Sigmoid colon (tissue), 7 donors: ENCODE data around the gene IGFL4. TPM values are rescaled to one million over a fixed set of nuclear protein-coding genes. Genes with fewer than 3 reads are reported as not detected.
"Not testable (repeated sequence)": the region's sequence is repeated elsewhere in the genome, so short reads cannot be mapped to it uniquely, and the experiment has no call there.

ENCODE experiments used
- DNase-seq: peaks from one replicate; pipeline ENCODE4 v3.0.0-alpha.2; 2019
- H3K27ac ChIP-seq, 4 donors: fragments of 200-600 bp; sonication (generic); one replicate each; pipeline ENCODE4 v1.5.1; 2016 to 2019; ENCODE audit warnings: mild to moderate bottlenecking in 1 of 4
- H3K27me3 ChIP-seq, 3 donors: fragments of 200-600 bp; sonication (generic); one replicate each; pipeline ENCODE4 v1.5.1; 2019; ENCODE audit warnings: mild to moderate bottlenecking in 1 of 3
- H3K36me3 ChIP-seq, 4 donors: fragments of 200-600 bp; sonication (generic); one replicate each; pipeline ENCODE4 v1.5.1; 2016 to 2019
- H3K4me1 ChIP-seq, 4 donors: fragments of 200-600 bp; sonication (generic); one replicate each; pipeline ENCODE4 v1.5.1; 2017 to 2019
- H3K4me3 ChIP-seq, 4 donors: fragments of 200-600 bp; sonication (generic); one replicate each; pipeline ENCODE4 v1.5.1; 2017 to 2019; ENCODE audit warnings: mild to moderate bottlenecking in 2 of 4, moderate library complexity in 1 of 4
- H3K9me3 ChIP-seq, 4 donors: fragments of 200-600 bp in 3 of 4; sonication (generic) in 3 of 4; one replicate each; pipeline versions ENCODE4 v1.5.1 to v1.6.1; 2013 to 2019
- CTCF ChIP-seq, 4 experiments: fragments of 450-650 bp in 3 of 4; fragments of 200-600 bp in 1 of 4; IDR thresholded peaks; one replicate each; pipeline ENCODE4 v1.5.1; 2016 to 2019; ENCODE audit warnings: antibody characterized with exemption in 4 of 4, mild to moderate bottlenecking in 3 of 4, moderate library complexity in 2 of 4
- EP300 ChIP-seq, 4 donors: sonication (generic); formaldehyde crosslinking; IDR thresholded peaks; one replicate each; pipeline ENCODE4 v1.6.1; 2017; ENCODE audit warnings: antibody characterized with exemption in 4 of 4
- POLR2A ChIP-seq, 2 donors: fragments of 450-650 bp; IDR thresholded peaks; one replicate each; pipeline ENCODE4 v1.6.1; 2016; ENCODE audit warnings: antibody characterized with exemption in 2 of 2, mild to moderate bottlenecking in 2 of 2, moderate library complexity in 2 of 2
- POLR2AphosphoS5 ChIP-seq, 4 donors: sonication (generic); formaldehyde crosslinking; IDR thresholded peaks; one replicate each; pipeline ENCODE4 v1.6.1; 2017; ENCODE audit warnings: antibody characterized with exemption in 4 of 4
- WGBS, 2 donors: extraction: QIAGEN DNeasy Blood & Tissue Kit; methylation state at CpG; one replicate each; pipeline ENCODE4 v1.1.7; 2013; 5-methylcytosine and 5-hydroxymethylcytosine counted together
- intact Hi-C: fragments of 100-400 bp; cut with DNase I; formaldehyde crosslinking; loops from one replicate; pipeline ENCODE4 v1.15.1; 2023
- polyA plus RNA-seq, 3 donors: library from polyadenylated mRNA; stranded (reverse); fragments of 200-250 nt; gene quantifications; one replicate each; pipeline ENCODE4 v1.2.3, GENCODE V29; 2013
- total RNA-seq, 4 donors: library from RNA; depleted of rRNA; stranded (reverse); fragments of >200 nt; gene quantifications; one replicate each; pipeline ENCODE4 v1.1.0, GENCODE V29; 2016
- donor health status: healthy with polysubstance abuse.
- donor health status: Bipolar disorder and iron deficiency.
- donor health status: healthy.

IGFL4 gene
- total and polyA plus RNA-seq, 7 donors, result not detected

GRCh38 chr19:46078573-46079332 lies 38.0 kb upstream of the IGFL4 start:
- H3K36me3 ChIP-seq, H3K9me3 ChIP-seq: not testable (repeated sequence)
- Histone ChIP-seq H3K27me3 (peaks cover 16 to 43% (median 39%) of the 10 kb centered on the region in 3 donors), H3K4me1 (peaks cover 0 to 19% (median 11%) of the 10 kb centered on the region in 4 donors), H3K27ac (peak overlapping the region in 3 of 4 donors; percentile 53 to 65 (median 62)), H3K4me3 (peak overlapping the region in 2 of 4 donors; percentile 7 to 21)
- intact Hi-C loops, result loop anchor here (1.0 kb wide), 1 partner anchor 111 kb away; no protein-coding TSS in a partner anchor
- peak; percentile 86 for DNase-seq
- WGBS, 2 donors, result 31 to 66% methylated on average over 43 of the region's 71 CpGs
- TF ChIP-seq CTCF (IDR thresholded peaks at IDR 0.05) (peak; percentile 43 to 71 (median 60)), POLR2AphosphoS5 (IDR thresholded peaks at IDR 0.05) (peak in 1 of 4 donors; percentile 27)

- Histone ChIP-seq H3K4me1 (peaks cover 0 to 19% (median 11%) of the 10 kb centered on the region in 4 donors), H3K36me3 (no peaks in the 10 kb centered on the region), H3K9me3 (no peaks in the 10 kb centered on the region), H3K4me3 (peak overlapping the region in 3 of 4 donors; percentile 4 to 36 (median 13)), H3K27ac (no peak overlapping the region), H3K27me3 (peaks cover 16 to 43% (median 39%) of the 10 kb centered on the region in 3 donors)
- 20 to 24% methylated on average over 6 of the region's 6 CpGs for WGBS, 2 donors
- intact Hi-C loops, result loop anchor here (1.0 to 2.0 kb wide), 3 partner anchors 49 to 188 kb away; no protein-coding TSS in a partner anchor
- DNase-seq, result no peak
- TF ChIP-seq POLR2A (IDR thresholded peaks at IDR 0.05) (no peak), POLR2AphosphoS5 (IDR thresholded peaks at IDR 0.05) (no peak), CTCF (IDR thresholded peaks at IDR 0.05) (peak in 2 of 4 experiments; percentile 4 to 47)
Measured at GRCh38 chr19:46077815-46078167, 37.0 kb upstream of the IGFL4 start.

GRCh38 chr19:46076951-46077814 lies 36.4 kb upstream of the IGFL4 start:
- Histone ChIP-seq H3K4me3 (peak overlapping the region; percentile 4 to 36 (median 22)), H3K9me3 (no peaks in the 10 kb centered on the region), H3K4me1 (peaks cover 0 to 19% (median 11%) of the 10 kb centered on the region in 4 donors), H3K27me3 (peaks cover 16 to 45% (median 43%) of the 10 kb centered on the region in 3 donors), H3K27ac (no peak overlapping the region), H3K36me3 (no peaks in the 10 kb centered on the region)
- TF ChIP-seq EP300 (IDR thresholded peaks at IDR 0.05) (no peak), POLR2A (IDR thresholded peaks at IDR 0.05) (no peak), CTCF (IDR thresholded peaks at IDR 0.05) (peak in 3 of 4 experiments; percentile 42 to 55 (median 48))
- WGBS, 2 donors, result 3 to 4% methylated on average over 50 of the region's 50 CpGs
- DNase-seq, result peak; percentile 73
- intact Hi-C loops, result loop anchor here (1.0 to 2.0 kb wide), 2 partner anchors 48 to 188 kb away; no protein-coding TSS in a partner anchor

GRCh38 chr19:46076031-46076880 lies 35.5 kb upstream of the IGFL4 start:
- Histone ChIP-seq H3K27ac (no peak overlapping the region), H3K4me1 (peaks cover 0 to 19% (median 11%) of the 10 kb centered on the region in 4 donors), H3K36me3 (no peaks in the 10 kb centered on the region), H3K4me3 (no peak overlapping the region), H3K9me3 (no peaks in the 10 kb centered on the region), H3K27me3 (peaks cover 16 to 54% (median 51%) of the 10 kb centered on the region in 3 donors)
- intact Hi-C loops, result loop anchor here (2.0 kb wide), 1 partner anchor 47 kb away; no protein-coding TSS in a partner anchor
- DNase-seq, result no peak
- no peak for TF ChIP-seq CTCF (IDR thresholded peaks at IDR 0.05)
- 18 to 36% methylated on average over 9 of the region's 9 CpGs for WGBS, 2 donors
